ENCODE data around the gene LNP1.

The LNP1 gene

DNA sequence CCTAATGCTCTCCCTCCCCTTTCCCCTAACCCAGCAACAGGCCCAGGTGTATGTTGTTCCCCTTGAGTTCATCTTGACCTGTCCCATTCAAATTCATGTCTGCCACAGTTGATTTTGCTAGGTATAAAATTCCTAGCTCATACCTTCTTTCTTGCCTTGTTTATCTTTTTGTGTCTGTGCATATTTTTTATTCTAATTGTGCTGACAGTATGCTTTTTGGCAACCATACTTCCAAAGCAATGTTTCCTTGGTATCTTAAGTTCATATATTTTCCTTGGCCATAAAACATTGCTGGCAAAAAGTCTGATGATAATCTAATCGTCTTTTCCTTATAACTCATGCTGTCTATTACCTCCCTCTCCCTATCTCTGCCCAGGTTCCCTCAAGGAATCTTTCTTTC is 15.5 kb downstream of the LNP1 start:
- in situ Hi-C loops (cut with HindIII; ENCODE audit: low pct_ligation_motif_present, low sequenced_read_pairs), result no loop called here
- no peak for DNase-seq
- no peak overlapping the region for H3K4me3 ChIP-seq (ENCODE audit: low read depth, low read length)
- TF ChIP-seq, protein P1, sequence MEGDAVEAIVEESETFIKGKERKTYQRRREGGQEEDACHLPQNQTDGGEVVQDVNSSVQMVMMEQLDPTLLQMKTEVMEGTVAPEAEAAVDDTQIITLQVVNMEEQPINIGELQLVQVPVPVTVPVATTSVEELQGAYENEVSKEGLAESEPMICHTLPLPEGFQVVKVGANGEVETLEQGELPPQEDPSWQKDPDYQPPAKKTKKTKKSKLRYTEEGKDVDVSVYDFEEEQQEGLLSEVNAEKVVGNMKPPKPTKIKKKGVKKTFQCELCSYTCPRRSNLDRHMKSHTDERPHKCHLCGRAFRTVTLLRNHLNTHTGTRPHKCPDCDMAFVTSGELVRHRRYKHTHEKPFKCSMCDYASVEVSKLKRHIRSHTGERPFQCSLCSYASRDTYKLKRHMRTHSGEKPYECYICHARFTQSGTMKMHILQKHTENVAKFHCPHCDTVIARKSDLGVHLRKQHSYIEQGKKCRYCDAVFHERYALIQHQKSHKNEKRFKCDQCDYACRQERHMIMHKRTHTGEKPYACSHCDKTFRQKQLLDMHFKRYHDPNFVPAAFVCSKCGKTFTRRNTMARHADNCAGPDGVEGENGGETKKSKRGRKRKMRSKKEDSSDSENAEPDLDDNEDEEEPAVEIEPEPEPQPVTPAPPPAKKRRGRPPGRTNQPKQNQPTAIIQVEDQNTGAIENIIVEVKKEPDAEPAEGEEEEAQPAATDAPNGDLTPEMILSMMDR (IDR thresholded peaks at IDR 0.05; ENCODE audit: low read depth, low read length, missing control alignments), result no peak
- no peaks in the 10 kb centered on the region for H3K36me3 ChIP-seq (replicated peaks)
- no peaks in the 10 kb centered on the region for H3K27me3 ChIP-seq (replicated peaks)
- H3K27ac ChIP-seq, result no peak overlapping the region

- Histone ChIP-seq H3K36me3 (replicated peaks) (no peaks in the 10 kb centered on the region), H3K4me3 (ENCODE audit: low read depth, low read length) (no peak overlapping the region), H3K27ac (no peak overlapping the region), H3K27me3 (replicated peaks) (no peaks in the 10 kb centered on the region)
- no peak for DNase-seq
- TF ChIP-seq, protein P1 (IDR thresholded peaks at IDR 0.05; ENCODE audit: low read depth, low read length, missing control alignments), result no peak
- in situ Hi-C loops (cut with HindIII; ENCODE audit: low pct_ligation_motif_present, low sequenced_read_pairs), result no loop called here
Observed at GRCh38 chr3:100419406-100419805, 18.1 kb downstream of the LNP1 start.

- TF ChIP-seq, protein P1 (IDR thresholded peaks at IDR 0.05; ENCODE audit: low read depth, low read length, missing control alignments), result no peak
- Histone ChIP-seq H3K27me3 (replicated peaks) (no peaks in the 10 kb centered on the region), H3K4me3 (ENCODE audit: low read depth, low read length) (no peak overlapping the region), H3K36me3 (replicated peaks) (no peaks in the 10 kb centered on the region), H3K27ac (no peak overlapping the region)
- DNase-seq, result no peak
- in situ Hi-C loops (cut with HindIII; ENCODE audit: low pct_ligation_motif_present, low sequenced_read_pairs), result no loop called here
Observed at GRCh38 chr3:100420885-100421284, 19.5 kb downstream of the LNP1 start.

DNA sequence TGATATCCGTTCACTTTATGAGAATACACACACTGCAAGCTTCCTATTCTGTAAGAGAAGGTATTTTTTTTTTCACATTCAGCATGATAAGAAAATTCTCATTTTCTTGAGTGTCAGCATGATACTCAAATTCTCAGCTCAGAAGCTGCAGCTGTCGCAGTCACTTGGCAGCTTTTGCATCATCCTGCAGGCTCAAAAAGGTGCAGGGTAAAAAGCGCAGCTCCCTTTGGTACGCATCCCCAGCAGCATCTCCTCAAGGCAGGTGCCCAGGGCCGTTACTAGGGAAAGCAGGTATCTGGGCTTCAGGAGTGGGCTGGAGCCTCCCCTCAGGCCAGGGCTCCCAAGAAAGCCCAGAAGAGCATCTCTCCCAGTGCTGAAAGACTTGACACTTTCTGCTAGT is 22.3 kb downstream of the LNP1 start:
- H3K36me3 ChIP-seq (replicated peaks), result no peaks in the 10 kb centered on the region
- no peak overlapping the region for H3K4me3 ChIP-seq (ENCODE audit: low read depth, low read length)
- no peak for DNase-seq
- in situ Hi-C loops (cut with HindIII; ENCODE audit: low pct_ligation_motif_present, low sequenced_read_pairs), result no loop called here
- no peak overlapping the region for H3K27ac ChIP-seq
- H3K27me3 ChIP-seq (replicated peaks), result no peaks in the 10 kb centered on the region
- TF ChIP-seq, protein P1 (IDR thresholded peaks at IDR 0.05; ENCODE audit: low read depth, low read length, missing control alignments), result no peak

DNA sequence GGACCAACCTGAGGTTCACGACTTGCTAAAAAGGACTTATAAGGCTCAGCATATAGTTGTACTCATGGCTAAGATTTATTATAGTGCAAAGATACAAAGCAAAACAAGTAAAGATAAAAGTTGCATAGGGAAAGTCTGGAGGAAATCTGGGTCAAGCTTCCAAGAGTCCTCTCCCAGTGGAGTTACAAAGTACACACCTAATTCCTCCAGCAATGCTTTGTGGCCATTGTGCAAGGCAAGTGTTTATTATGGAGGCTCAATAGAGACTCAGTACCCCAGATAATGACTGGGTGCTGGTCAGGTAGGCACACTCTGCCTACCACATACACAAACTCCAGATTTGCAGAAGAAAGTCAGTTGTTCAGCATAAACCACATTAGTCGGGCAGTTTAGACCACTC is 22.9 kb downstream of the LNP1 start:
- H3K27me3 ChIP-seq (replicated peaks), result no peaks in the 10 kb centered on the region
- no peak overlapping the region for H3K27ac ChIP-seq
- H3K4me3 ChIP-seq (ENCODE audit: low read depth, low read length), result no peak overlapping the region
- TF ChIP-seq, protein P1 (IDR thresholded peaks at IDR 0.05; ENCODE audit: low read depth, low read length, missing control alignments), result no peak
- no peak for DNase-seq
- no peaks in the 10 kb centered on the region for H3K36me3 ChIP-seq (replicated peaks)
- in situ Hi-C loops (cut with HindIII; ENCODE audit: low pct_ligation_motif_present, low sequenced_read_pairs), result no loop called here

DNA sequence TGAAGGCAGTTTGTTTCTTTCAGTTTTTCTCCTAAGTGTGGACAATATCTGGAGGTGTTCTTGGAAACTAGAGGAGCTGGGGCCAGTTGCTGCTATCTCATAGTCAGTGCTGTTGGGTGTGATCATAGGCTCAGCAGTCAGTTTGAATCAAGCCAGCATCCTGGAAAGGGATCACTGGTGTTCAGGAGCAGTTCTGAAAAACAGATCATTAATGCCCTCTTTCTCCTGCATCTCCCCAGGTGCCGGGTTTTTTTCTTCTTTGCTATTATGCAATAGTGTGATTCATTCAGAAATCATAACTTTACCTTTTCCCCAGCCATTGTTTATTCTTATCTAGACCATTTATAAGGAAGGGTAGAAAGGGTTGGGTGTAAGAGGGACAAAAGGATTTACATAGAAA is 24.0 kb downstream of the LNP1 start:
- Histone ChIP-seq H3K36me3 (replicated peaks) (no peaks in the 10 kb centered on the region), H3K4me3 (ENCODE audit: low read depth, low read length) (no peak overlapping the region), H3K27me3 (replicated peaks) (no peaks in the 10 kb centered on the region), H3K27ac (no peak overlapping the region)
- no peak for DNase-seq
- TF ChIP-seq, protein P1 (IDR thresholded peaks at IDR 0.05; ENCODE audit: low read depth, low read length, missing control alignments), result no peak
- in situ Hi-C loops (cut with HindIII; ENCODE audit: low pct_ligation_motif_present, low sequenced_read_pairs), result no loop called here
